Activated CD4-positive, CD25-positive, alpha-beta regulatory T cell treated with anti-CD3 and anti-CD28 coated beads, Interleukin-2, amount 50 U/mL, for 72 hours (primary cell): ENCODE results near the gene NT5C.

Experiments
- DNase-seq: peaks from one replicate; pipeline ENCODE4 v3.0.0; 2021

NT5C gene

DNA sequence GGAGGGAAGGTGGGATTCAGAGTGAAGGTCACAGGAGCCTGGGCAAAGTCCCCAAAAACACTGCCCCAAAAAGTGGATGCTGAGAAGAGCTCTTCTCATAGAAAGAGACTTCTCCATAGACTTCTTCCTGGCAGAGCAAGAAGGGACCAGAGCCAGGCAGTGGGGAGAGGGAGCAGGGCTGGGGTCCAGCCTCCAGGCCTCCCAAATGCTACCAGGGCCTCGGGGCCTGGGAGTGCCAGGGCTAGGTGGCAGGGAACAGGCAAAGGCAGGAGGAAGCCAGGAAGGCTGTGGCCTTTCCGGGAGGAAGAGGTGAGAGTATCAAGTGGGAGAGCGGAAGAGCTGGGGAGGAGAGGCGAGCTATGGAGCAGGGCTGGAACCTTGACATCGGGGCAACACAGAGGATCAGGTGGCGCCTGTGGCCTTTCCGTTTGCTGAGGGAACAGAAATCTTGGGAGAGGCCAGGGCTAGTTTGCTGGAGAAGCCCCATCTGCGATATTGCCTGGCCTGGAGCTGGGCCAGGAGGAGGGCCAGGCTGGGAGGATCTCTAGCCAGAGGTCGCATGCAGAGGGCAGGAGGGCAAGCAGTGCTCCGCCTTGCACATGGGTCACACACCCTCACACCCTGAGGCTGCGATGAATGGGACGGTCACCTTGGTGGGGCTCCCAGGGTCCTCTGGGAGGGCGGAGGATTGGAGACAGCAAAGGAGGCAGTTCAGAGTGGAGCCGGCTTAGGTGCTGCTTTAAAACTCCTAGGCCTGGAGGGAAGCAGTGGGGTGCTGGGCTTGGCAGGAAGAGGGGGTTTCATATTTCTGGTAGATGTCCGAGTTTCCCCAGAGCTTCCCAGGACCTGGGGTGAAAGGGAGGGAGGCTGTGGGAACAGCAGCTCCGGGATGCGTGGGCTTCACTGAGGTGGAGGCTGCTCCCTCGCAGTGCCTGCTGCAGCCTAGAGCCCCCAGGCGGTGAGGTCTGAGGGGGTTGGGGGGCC, 40.4 kb downstream of the NT5C start:
- DNase-seq: no peak

GRCh38 chr17:75088465-75089417, 42.8 kb downstream of the NT5C start:
- DNase-seq: no peak

- peak; percentile 67 for DNase-seq
Measured at GRCh38 chr17:75087558-75088453, 43.7 kb downstream of the NT5C start, which contains the start of gene SLC16A5. Gene SLC16A5 (plus strand): TSS chr17:75087954. CDS start chr17:75093637, 5,683 bp downstream.

DNA sequence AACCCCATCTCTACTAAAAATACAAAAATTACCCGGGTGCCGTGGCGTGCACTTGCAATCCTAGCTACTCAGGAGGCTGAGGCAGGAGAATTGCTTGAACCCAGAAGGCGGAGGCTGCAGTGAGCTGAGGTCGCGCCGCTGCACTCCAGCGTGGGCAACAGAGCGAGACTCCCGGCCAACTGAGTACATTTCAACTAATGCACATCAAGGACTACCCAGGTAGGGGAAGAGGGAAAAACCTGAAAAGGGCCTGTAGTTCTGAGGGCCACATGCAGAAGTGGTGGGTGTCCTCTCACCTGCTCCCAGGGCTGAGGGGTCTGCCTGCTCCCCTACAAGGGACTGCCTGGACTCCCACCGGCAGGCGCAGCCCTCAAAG, 44.4 kb downstream of the NT5C start:
- DNase-seq: no peak

- no peak for DNase-seq
Measured at GRCh38 chr17:75086496-75087181, 44.9 kb downstream of the NT5C start.

GRCh38 chr17:75084039-75084660, 47.4 kb downstream of the NT5C start:
- no peak for DNase-seq

DNA sequence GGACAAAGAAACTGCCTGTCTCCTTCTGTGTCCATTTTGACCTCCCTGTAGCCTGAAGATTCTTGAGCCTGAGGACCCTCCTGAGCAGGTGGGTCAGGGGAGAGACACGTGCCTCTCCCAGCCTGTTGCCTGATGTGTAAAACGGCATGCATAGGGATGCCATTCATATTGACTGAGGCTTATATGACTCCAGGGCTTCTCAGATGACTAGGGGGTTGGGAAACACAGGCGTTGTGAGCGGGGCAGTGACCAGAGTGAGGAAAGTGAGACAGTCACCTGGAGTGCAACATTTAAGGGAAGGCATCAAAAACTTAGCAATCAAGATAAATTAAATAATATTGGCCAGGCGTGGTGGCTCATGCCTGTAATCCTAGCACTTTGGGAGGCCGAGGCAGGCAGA, 48.9 kb downstream of the NT5C start:
- DNase-seq: no peak

DNA sequence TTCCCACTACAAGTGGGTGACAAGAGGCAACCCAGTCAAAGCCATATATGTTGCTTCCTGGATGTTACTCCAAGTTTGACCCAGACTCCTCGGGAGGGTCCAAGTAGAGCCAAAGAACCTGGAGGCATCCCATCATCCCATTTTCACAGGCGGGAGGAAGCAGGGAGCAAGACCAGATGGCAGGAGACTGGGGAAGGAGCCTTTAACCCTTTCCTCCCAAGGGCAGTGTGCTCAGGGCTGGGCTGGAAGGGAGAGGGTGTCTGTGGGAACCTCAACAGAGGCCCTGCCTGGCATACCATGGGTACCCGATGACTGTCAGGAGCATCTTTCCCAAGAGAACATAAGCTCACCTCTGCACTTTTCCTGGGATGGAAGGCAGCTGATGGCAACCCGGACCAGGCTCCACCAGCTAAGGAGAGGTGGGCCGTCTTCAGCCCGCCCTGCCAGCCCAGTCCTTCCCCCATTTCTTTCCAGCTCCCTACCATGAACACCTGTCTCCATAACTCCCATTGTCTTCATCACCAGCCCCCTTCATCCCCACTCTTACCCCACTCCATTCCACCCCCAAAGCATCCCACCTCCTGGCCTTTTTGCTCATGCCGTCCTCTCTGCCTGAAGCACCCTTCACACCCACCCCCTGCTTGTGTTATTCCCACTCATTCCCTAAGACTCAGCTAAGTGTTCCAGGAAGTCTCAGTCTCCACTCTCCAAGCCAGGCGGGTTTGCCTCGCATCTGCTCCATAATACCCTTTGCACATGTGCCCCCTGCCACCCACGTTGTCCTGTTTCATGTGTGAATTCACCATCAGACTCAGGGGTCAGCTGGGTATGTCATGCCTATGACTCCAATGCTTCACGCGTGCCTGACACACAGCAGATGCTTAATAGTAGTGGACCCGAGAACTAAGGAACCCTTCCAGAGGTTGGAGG, 49.7 kb downstream of the NT5C start:
- DNase-seq: no peak
